ENCODE data around the gene GATA2. TPM values are rescaled to one million over a fixed set of nuclear protein-coding genes. Genes with fewer than 3 reads are reported as not detected.

Gene GATA2
- total RNA-seq, 6 donors from 2014 or later: 17.8 to 97.0 (median 63.0) TPM

DNA sequence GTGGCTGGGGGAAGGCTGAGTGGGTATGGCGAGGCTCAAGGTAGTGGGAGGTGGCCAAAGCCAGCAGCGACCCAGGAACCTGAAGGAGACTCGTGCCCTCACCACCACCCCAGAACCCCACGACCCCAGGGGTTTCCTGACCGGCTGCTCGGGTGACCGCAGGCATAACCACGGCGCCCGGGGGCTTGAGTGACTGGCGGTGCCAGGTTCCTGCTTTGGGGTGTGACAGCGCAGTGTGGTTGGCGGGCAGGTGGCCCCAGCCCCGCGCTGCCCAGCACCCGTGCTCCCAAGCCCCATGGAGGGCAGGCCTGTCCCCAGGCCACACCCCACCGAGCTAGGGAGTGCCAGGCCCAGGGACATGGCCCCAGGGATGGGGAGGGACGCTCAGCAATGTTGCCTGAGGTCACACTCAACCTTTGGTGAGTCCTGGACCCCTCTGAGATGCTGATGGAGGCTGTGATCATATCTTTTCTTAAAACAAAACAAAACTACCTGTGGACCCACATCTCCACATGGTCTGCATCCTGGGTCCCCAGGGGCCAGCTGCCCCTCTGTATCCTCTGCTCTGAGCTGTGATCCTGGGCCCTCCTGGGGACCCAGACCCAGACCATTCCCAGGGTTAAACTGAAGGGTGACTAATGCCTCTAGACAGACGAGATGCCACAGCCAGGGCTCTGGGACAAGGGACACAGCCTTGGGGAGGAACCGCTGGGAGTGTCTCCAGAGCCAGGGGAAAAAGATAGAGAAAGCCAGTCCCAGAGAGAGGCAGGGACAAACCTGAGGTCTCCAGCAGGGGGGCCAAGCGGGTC lies 39.3 kb downstream of the GATA2 start:
- Histone ChIP-seq H3K9me3 (no peaks in the 10 kb centered on the region), H3K27ac (no peak overlapping the region), H3K36me3 (no peaks in the 10 kb centered on the region), H3K27me3 (no peaks in the 10 kb centered on the region), H3K4me1 (no peaks in the 10 kb centered on the region), H3K4me3 (no peak overlapping the region)
- WGBS, 2 donors: 68 to 78% methylated on average over 3 to 21 of the region's 21 CpGs
- DNase-seq: no peak
- TF ChIP-seq, protein P1, sequence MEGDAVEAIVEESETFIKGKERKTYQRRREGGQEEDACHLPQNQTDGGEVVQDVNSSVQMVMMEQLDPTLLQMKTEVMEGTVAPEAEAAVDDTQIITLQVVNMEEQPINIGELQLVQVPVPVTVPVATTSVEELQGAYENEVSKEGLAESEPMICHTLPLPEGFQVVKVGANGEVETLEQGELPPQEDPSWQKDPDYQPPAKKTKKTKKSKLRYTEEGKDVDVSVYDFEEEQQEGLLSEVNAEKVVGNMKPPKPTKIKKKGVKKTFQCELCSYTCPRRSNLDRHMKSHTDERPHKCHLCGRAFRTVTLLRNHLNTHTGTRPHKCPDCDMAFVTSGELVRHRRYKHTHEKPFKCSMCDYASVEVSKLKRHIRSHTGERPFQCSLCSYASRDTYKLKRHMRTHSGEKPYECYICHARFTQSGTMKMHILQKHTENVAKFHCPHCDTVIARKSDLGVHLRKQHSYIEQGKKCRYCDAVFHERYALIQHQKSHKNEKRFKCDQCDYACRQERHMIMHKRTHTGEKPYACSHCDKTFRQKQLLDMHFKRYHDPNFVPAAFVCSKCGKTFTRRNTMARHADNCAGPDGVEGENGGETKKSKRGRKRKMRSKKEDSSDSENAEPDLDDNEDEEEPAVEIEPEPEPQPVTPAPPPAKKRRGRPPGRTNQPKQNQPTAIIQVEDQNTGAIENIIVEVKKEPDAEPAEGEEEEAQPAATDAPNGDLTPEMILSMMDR (IDR thresholded peaks at IDR 0.05): no peak
- no peak for TF ChIP-seq POLR2A (IDR thresholded peaks at IDR 0.05)
- TF ChIP-seq EP300 (IDR thresholded peaks at IDR 0.05): no peak
- no peak for TF ChIP-seq POLR2AphosphoS5 (IDR thresholded peaks at IDR 0.05)
- ATAC-seq (ENCODE audit: low FRiP score in 2 of 2): no peak

DNA sequence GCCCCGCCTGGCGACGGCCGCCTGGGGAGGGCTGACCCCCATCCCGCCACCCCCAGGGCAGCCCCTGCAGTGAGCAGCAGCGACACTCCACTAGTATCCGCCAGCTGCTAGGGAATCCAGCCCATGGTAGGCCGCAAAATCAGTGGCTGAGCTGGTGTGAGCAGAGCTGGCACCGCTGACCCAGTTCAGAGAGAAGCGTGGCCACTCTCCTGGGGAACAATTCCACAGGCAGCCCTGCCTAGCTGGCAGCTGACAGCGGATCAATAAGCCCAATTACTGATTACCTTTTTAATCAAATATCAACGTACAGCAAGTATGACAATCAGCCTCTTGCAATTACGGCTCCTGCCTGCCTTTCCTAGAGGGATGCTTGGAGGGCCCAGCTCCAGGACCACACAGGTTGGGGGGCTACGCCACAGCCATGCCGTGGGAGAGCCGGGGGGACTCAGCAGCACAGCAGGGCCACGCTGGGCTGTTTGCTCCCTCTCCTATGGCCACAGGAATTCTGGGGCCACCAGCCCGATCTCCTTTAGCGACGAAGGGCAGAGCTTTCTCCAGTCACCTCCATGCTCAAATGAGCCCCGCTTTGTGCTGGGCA lies 40.2 kb downstream of the GATA2 start:
- TF ChIP-seq POLR2AphosphoS5 (IDR thresholded peaks at IDR 0.05) (no peak), POLR2A (IDR thresholded peaks at IDR 0.05) (no peak), EP300 (IDR thresholded peaks at IDR 0.05) (no peak)
- TF ChIP-seq, protein P1 (IDR thresholded peaks at IDR 0.05): no peak
- Histone ChIP-seq H3K9me3 (no peaks in the 10 kb centered on the region), H3K27me3 (no peaks in the 10 kb centered on the region), H3K4me1 (no peaks in the 10 kb centered on the region), H3K27ac (no peak overlapping the region), H3K36me3 (no peaks in the 10 kb centered on the region), H3K4me3 (no peak overlapping the region)
- ATAC-seq (ENCODE audit: low FRiP score in 2 of 2) (no peak), DNase-seq (no peak)
- 86% methylated on average over 7 to 14 of the region's 21 CpGs for WGBS, 2 donors

DNA sequence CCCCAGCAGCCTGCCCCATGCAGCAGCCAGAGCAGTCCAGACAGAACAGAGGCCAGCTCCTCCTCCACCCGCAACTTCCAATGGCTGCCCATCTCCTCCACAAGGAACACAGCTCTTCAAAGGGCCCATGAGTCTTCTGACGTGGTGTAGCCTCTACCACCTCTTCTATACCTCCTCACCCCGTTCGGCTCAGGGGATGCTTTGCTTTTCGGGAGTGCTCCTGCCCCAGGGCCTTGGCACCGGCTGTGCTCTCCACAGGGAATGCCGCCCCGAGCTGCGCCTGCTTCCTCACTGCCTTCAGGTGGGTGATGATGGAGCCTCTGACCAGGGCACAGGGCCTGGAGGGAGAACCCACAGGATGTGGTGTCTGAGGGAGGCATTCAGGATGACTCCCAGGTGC lies 40.9 kb downstream of the GATA2 start:
- no peaks in the 10 kb centered on the region for H3K36me3 ChIP-seq
- H3K4me3 ChIP-seq: no peak overlapping the region
- WGBS, 2 donors: 89 to 91% methylated on average over 4 to 8 of the region's 9 CpGs
- H3K27ac ChIP-seq: no peak overlapping the region
- no peaks in the 10 kb centered on the region for H3K4me1 ChIP-seq
- H3K27me3 ChIP-seq: no peaks in the 10 kb centered on the region
- no peak for ATAC-seq (ENCODE audit: low FRiP score in 2 of 2)
- no peaks in the 10 kb centered on the region for H3K9me3 ChIP-seq
- TF ChIP-seq POLR2A (IDR thresholded peaks at IDR 0.05) (no peak), POLR2AphosphoS5 (IDR thresholded peaks at IDR 0.05) (no peak), EP300 (IDR thresholded peaks at IDR 0.05) (no peak)
- TF ChIP-seq, protein P1 (IDR thresholded peaks at IDR 0.05): no peak
- DNase-seq: no peak

DNA sequence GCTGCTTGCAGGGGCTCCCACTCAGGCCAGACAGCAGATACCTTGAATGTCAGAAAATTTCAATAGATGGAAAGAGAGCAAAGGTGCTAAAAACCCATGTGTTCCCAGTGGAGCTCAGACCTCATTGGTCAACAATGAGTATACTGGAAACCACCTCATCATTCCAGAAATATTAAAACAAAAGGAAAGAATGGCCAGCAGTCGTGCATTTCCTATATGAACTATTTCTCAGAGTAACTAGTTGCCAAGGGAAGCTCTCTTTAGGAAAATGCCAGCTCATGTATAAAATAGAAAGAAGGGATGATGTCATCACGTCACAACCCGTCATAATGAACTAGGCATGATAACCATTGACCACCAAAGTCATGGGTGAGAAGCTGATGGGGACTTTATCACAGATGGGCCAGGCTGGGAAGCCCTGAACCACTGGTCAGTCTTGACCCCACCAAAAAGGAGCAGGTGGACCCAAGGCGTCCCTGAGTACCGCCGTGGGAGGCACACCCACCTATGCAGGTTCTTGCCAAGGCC lies 43.8 kb downstream of the GATA2 start:
- DNase-seq (no peak), ATAC-seq (ENCODE audit: low FRiP score in 2 of 2) (no peak)
- Histone ChIP-seq H3K4me1 (no peaks in the 10 kb centered on the region), H3K9me3 (no peaks in the 10 kb centered on the region), H3K4me3 (no peak overlapping the region), H3K27ac (no peak overlapping the region), H3K36me3 (no peaks in the 10 kb centered on the region), H3K27me3 (no peaks in the 10 kb centered on the region)
- no peak for TF ChIP-seq POLR2AphosphoS5 (IDR thresholded peaks at IDR 0.05)
- no peak for TF ChIP-seq POLR2A (IDR thresholded peaks at IDR 0.05)
- 86 to 88% methylated on average over 6 of the region's 6 CpGs for WGBS, 2 donors

DNA sequence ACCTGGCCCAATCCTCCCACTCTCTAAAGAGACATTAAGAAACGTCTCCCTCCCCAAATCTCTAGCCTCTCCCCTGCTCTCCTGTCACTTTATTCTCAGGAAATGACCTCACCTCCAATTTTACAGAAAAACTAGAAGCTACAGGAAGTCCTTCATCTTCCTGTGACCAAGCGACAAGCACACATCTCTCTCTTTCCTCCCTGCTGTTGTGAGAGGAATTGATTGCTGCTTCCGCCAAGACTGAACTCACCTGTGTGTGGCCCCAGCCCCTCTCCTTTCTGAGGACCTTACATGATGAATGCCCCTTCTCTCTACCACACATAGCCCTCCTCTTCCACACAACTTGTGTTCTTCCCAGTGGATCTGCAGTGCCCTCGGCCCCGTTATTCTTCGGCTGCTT lies 44.5 kb downstream of the GATA2 start:
- no peak for TF ChIP-seq POLR2A (IDR thresholded peaks at IDR 0.05)
- H3K4me1 ChIP-seq: no peaks in the 10 kb centered on the region
- H3K27ac ChIP-seq: no peak overlapping the region
- no peak overlapping the region for H3K4me3 ChIP-seq
- H3K36me3 ChIP-seq: no peaks in the 10 kb centered on the region
- no peaks in the 10 kb centered on the region for H3K27me3 ChIP-seq
- no peak for ATAC-seq (ENCODE audit: low FRiP score in 2 of 2)
- no peak for DNase-seq
- 62 to 64% methylated on average over 6 of the region's 6 CpGs for WGBS, 2 donors
- no peaks in the 10 kb centered on the region for H3K9me3 ChIP-seq
